ENCODE results near the gene STAMBP. TPM values are rescaled to one million over a fixed set of nuclear protein-coding genes. Genes with fewer than 3 reads are reported as not detected.

The STAMBP gene
- total and polyA plus RNA-seq, 2 of the 13 experiments (the other 11 are each of a cell fraction or from before 2014, with no cell fraction given) = 49.6 to 53.2 TPM

- TF ChIP-seq ZNF44 (CRISPR knock-in tag; IDR thresholded peaks at IDR 0.05) = 0 out of 2 replicates have a peak, but pooled peaks have one; percentile 33
- TF ChIP-seq ZNF224 (CRISPR knock-in tag; IDR thresholded peaks at IDR 0.05) = no peak
- TF ChIP-seq ZNF574 (CRISPR knock-in tag; IDR thresholded peaks at IDR 0.05) = peak; percentile 93
- TF ChIP-seq ZNF678 (CRISPR knock-in tag; IDR thresholded peaks at IDR 0.05) = peak; percentile 78; the same call in 1 of the 2 replicates
- no peak for TF ChIP-seq DPF2 (CRISPR knock-in tag; IDR thresholded peaks at IDR 0.05; ENCODE audit: borderline replicate concordance, low read depth)
- peak; percentile 78 for TF ChIP-seq SNAPC2 (CRISPR knock-in tag; IDR thresholded peaks at IDR 0.05)
- no peak for TF ChIP-seq HNF4G (IDR thresholded peaks at IDR 0.05; ENCODE audit: borderline replicate concordance, low read depth, low read length)
- no peak for TF ChIP-seq HNF4G (CRISPR knock-in tag; IDR thresholded peaks at IDR 0.05; ENCODE audit: borderline replicate concordance, low read depth)
- peak; percentile 93 for TF ChIP-seq PTBP1 (IDR thresholded peaks at IDR 0.05; ENCODE audit: low read depth, low read length, poor library complexity, severe bottlenecking)
- no peak for TF ChIP-seq RNF219 (CRISPR knock-in tag; IDR thresholded peaks at IDR 0.05)
- TF ChIP-seq ZNF276 (CRISPR knock-in tag; IDR thresholded peaks at IDR 0.05; ENCODE audit: low read depth) = no peak
- TF ChIP-seq FOXC1 (CRISPR knock-in tag; IDR thresholded peaks at IDR 0.05; ENCODE audit: borderline replicate concordance) = peak; percentile 64; the same call in 1 of the 2 replicates
- peak; percentile 70; the same call in 1 of the 2 replicates for TF ChIP-seq MXD3 (CRISPR knock-in tag; IDR thresholded peaks at IDR 0.05)
- TF ChIP-seq ZNF569 (CRISPR knock-in tag; IDR thresholded peaks at IDR 0.05; ENCODE audit: borderline replicate concordance) = no peak
- TF ChIP-seq PAXIP1 (CRISPR knock-in tag; conservative IDR thresholded peaks at IDR 0.05) = no peak
- TF ChIP-seq ZNF460 (CRISPR knock-in tag; IDR thresholded peaks at IDR 0.05; ENCODE audit: borderline replicate concordance) = no peak
- TF ChIP-seq NFKBIZ (CRISPR knock-in tag; IDR thresholded peaks at IDR 0.05) = no peak
- peak; percentile 89 for TF ChIP-seq NFYC (CRISPR knock-in tag; IDR thresholded peaks at IDR 0.05)
Observed at GRCh38 chr2:73828818-73829570, at the start of gene STAMBP (continued).
